CD4-positive, alpha-beta T cell (primary cell): ENCODE data around the gene CHST14. TPM values are rescaled to one million over a fixed set of nuclear protein-coding genes. Genes with fewer than 3 reads are reported as not detected.

Experiments
- ATAC-seq: fragments of 200-7000 bp; cut with Tn5 transposase; one replicate; pipeline ENCODE4 v1.10.0; 2022; ENCODE audit warnings: mild to moderate bottlenecking; ENCODE audit not compliant: poor library complexity
- CTCF ChIA-PET: fragments of 350-600 bp; sonication (Branson Sonifier 250); formaldehyde crosslinking; loops from one replicate; lab custom pipeline; 2021; ENCODE audit warnings: antibody characterized with exemption, inconsistent platforms; lab: Charles Lee
- POLR2A ChIA-PET: fragments of 350-600 bp; sonication (Branson Sonifier 250); formaldehyde crosslinking; loops from one replicate; lab custom pipeline; 2021; ENCODE audit warnings: antibody characterized with exemption, inconsistent platforms; lab: Charles Lee
- DNase-seq, 14 experiments: peaks; one replicate each; pipeline ENCODE4 v3.0.0-alpha.2; 2013 to 2020; ENCODE audit warnings: mixed read lengths in 2 of 14
- H3K27ac ChIP-seq, 2 donors: one replicate each; pipeline versions ENCODE4 v1.5.1 to v1.7.0; 2013; ENCODE audit warnings: low read length in 2 of 2, low read depth in 1 of 2, mild to moderate bottlenecking in 1 of 2
- H3K27me3 ChIP-seq, 2 experiments: 1 replicate in 1 of 2; 2 replicates in 1 of 2; pipeline versions ENCODE4 v1.6.1 to v1.7.0; 2013; ENCODE audit warnings: low read length in 2 of 2, control low read depth in 1 of 2, mild to moderate bottlenecking in 1 of 2, moderate library complexity in 1 of 2; ENCODE audit not compliant: insufficient read depth in 2 of 2, control insufficient read depth in 1 of 2
- H3K36me3 ChIP-seq: one replicate; pipeline ENCODE4 v1.6.1; 2013; ENCODE audit warnings: low read length, control low read depth; ENCODE audit not compliant: insufficient read depth
- H3K4me1 ChIP-seq: one replicate; pipeline ENCODE4 v1.6.1; 2013; ENCODE audit warnings: low read length, control low read depth; ENCODE audit not compliant: insufficient read depth
- H3K4me3 ChIP-seq: one replicate; pipeline ENCODE4 v1.5.1; 2013; ENCODE audit warnings: mild to moderate bottlenecking, low read length, moderate library complexity
- H3K9me3 ChIP-seq, 2 experiments: 1 replicate in 1 of 2; 2 replicates in 1 of 2; pipeline versions ENCODE4 v1.6.1 to v1.7.0; 2013; ENCODE audit warnings: low read length in 2 of 2, mild to moderate bottlenecking in 2 of 2, control low read depth in 1 of 2, moderate library complexity in 1 of 2; ENCODE audit not compliant: control insufficient read depth in 1 of 2, insufficient read depth in 1 of 2
- H3K27ac Mint-ChIP-seq: one replicate; pipeline ENCODE4 v1.8.0; 2020; ENCODE audit warnings: mixed read lengths
- H3K27me3 Mint-ChIP-seq: one replicate; pipeline ENCODE4 v1.8.0; 2021; ENCODE audit warnings: mixed read lengths
- H3K36me3 Mint-ChIP-seq: one replicate; pipeline ENCODE4 v1.8.0; 2021; ENCODE audit warnings: low read depth, mixed read lengths
- H3K4me1 Mint-ChIP-seq: one replicate; pipeline ENCODE4 v1.8.0; 2021; ENCODE audit warnings: low read depth, mixed read lengths
- H3K4me3 Mint-ChIP-seq: one replicate; pipeline ENCODE4 v1.8.0; 2020; ENCODE audit warnings: mild to moderate bottlenecking, mixed read lengths
- H3K9me3 Mint-ChIP-seq: one replicate; pipeline ENCODE4 v1.8.0; 2020; ENCODE audit warnings: mixed read lengths
- intact Hi-C, 2 experiments: fragments of 100-400 bp; cut with DNase I in 1 of 2; cut with micrococcal nuclease in 1 of 2; formaldehyde crosslinking; loops; one replicate each; pipeline versions ENCODE4 v1.15.1 to v1.9.0; 2023 to 2025; cut with DNase I, micrococcal nuclease
- total RNA-seq, 174 experiments: library from RNA in 2 of 174; stranded (reverse) in 2 of 174; gene quantifications; one replicate each; pipeline ENCODE4 v1.2.3 and lab custom pipeline; 2021 to 2026
- TF ChIP-seq, protein P1 (sequence below): fragments of 200-600 bp; IDR thresholded peaks from one replicate; pipeline ENCODE4 v1.8.0; 2022; ENCODE audit warnings: antibody characterized with exemption, mild to moderate bottlenecking

CHST14 gene
- total RNA-seq, 2 experiments from 2014 or later = 4.6 to 5.1 TPM

- CTCF ChIA-PET = interaction anchor here (0.8 kb wide), 1 partner anchor 47 kb away, joined by 3 read pairs; no protein-coding TSS in a partner anchor
- H3K4me1 Mint-ChIP-seq = peaks cover 26% of the 10 kb centered on the region
- peak overlapping the region; percentile 73 for H3K4me3 Mint-ChIP-seq
- H3K36me3 Mint-ChIP-seq = peaks cover 30% of the 10 kb centered on the region
- Histone ChIP-seq H3K4me1 (peaks cover 44% of the 10 kb centered on the region), H3K36me3 (peaks cover 35% of the 10 kb centered on the region), H3K27me3 (no peaks in the 10 kb centered on the region), H3K9me3 (no peaks in the 10 kb centered on the region), H3K27ac (peak overlapping the region in 1 of 2 donors; percentile 34), H3K4me3 (no peak overlapping the region)
- DNase-seq (peak in 1 of 14 experiments; percentile 19), ATAC-seq (no peak)
- TF ChIP-seq, protein P1, sequence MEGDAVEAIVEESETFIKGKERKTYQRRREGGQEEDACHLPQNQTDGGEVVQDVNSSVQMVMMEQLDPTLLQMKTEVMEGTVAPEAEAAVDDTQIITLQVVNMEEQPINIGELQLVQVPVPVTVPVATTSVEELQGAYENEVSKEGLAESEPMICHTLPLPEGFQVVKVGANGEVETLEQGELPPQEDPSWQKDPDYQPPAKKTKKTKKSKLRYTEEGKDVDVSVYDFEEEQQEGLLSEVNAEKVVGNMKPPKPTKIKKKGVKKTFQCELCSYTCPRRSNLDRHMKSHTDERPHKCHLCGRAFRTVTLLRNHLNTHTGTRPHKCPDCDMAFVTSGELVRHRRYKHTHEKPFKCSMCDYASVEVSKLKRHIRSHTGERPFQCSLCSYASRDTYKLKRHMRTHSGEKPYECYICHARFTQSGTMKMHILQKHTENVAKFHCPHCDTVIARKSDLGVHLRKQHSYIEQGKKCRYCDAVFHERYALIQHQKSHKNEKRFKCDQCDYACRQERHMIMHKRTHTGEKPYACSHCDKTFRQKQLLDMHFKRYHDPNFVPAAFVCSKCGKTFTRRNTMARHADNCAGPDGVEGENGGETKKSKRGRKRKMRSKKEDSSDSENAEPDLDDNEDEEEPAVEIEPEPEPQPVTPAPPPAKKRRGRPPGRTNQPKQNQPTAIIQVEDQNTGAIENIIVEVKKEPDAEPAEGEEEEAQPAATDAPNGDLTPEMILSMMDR = no peak
- intact Hi-C loops = loop anchor here in 1 of 2 experiments (2.0 kb wide), 1 partner anchor 26 kb away; no protein-coding TSS in a partner anchor
- peak overlapping the region; percentile 60 for H3K27ac Mint-ChIP-seq
- no peaks in the 10 kb centered on the region for H3K27me3 Mint-ChIP-seq
- POLR2A ChIA-PET = interaction anchor here (0.8 to 2.3 kb wide), 3 partner anchors 14 to 26 kb away, joined by 3 to 7 read pairs (median 3); no protein-coding TSS in a partner anchor
- H3K9me3 Mint-ChIP-seq = no peaks in the 10 kb centered on the region
These were observed 1.9 kb upstream of the CHST14 start for GRCh38 chr15:40468898-40469331.

DNA sequence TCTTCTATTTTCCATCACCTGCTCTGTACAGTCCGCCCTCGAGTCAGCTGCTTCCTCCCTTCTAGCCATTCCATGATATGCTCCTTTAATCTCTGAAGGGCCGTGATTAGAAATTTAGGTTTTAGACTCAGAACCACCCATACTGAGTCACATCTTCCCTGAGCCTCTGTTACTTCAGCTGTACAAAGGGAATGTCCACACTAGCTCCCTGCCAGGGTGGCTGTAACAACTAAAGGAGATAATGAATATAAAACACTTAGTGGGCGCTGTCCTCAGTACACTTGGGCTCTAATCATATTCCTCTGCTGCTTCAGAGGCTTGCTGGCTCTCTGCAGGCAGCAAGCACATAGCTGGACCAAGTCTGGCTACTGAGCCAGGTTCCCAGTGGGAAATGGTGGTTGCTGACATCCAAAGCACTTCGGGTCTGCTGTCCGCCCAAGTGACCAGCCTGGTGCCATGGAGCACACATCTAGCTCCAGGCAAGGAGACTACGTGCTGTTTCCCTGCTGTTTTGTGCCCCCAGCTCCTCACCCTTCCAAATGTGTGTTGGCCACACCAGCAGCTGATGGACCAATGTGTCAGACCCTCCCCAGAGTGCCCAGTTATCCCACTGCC is 901 bp upstream of the CHST14 start:
- peaks cover 25% of the 10 kb centered on the region for H3K36me3 ChIP-seq
- H3K27me3 ChIP-seq = no peaks in the 10 kb centered on the region
- peaks cover 26% of the 10 kb centered on the region for H3K4me1 Mint-ChIP-seq
- POLR2A ChIA-PET = interaction anchor here (0.6 to 2.3 kb wide), 8 partner anchors 10 to 64 kb away, joined by 3 to 7 read pairs (median 4); partner anchors contain the start of genes BAHD1 and IVD
- peak overlapping the region; percentile 73 for H3K4me3 Mint-ChIP-seq
- H3K27ac ChIP-seq = peak overlapping the region; percentile 65 to 73
- no peaks in the 10 kb centered on the region for H3K9me3 Mint-ChIP-seq
- H3K27ac Mint-ChIP-seq = peak overlapping the region; percentile 60
- peaks cover 23% of the 10 kb centered on the region for H3K36me3 Mint-ChIP-seq
- ATAC-seq (no peak), DNase-seq (peak in 1 of 14 experiments; percentile 13)
- TF ChIP-seq, protein P1 = no peak
- intact Hi-C loops = loop anchor here in 1 of 2 experiments (2.0 kb wide), 1 partner anchor 27 kb away; no protein-coding TSS in a partner anchor
- H3K9me3 ChIP-seq = no peaks in the 10 kb centered on the region
- peak overlapping the region; percentile 58 for H3K4me3 ChIP-seq
- H3K27me3 Mint-ChIP-seq = no peaks in the 10 kb centered on the region
- peaks cover 44% of the 10 kb centered on the region for H3K4me1 ChIP-seq
- CTCF ChIA-PET = interaction anchor here (1.0 to 1.7 kb wide), 2 partner anchors 20 to 37 kb away, joined by 3 to 4 read pairs; no protein-coding TSS in a partner anchor

DNA sequence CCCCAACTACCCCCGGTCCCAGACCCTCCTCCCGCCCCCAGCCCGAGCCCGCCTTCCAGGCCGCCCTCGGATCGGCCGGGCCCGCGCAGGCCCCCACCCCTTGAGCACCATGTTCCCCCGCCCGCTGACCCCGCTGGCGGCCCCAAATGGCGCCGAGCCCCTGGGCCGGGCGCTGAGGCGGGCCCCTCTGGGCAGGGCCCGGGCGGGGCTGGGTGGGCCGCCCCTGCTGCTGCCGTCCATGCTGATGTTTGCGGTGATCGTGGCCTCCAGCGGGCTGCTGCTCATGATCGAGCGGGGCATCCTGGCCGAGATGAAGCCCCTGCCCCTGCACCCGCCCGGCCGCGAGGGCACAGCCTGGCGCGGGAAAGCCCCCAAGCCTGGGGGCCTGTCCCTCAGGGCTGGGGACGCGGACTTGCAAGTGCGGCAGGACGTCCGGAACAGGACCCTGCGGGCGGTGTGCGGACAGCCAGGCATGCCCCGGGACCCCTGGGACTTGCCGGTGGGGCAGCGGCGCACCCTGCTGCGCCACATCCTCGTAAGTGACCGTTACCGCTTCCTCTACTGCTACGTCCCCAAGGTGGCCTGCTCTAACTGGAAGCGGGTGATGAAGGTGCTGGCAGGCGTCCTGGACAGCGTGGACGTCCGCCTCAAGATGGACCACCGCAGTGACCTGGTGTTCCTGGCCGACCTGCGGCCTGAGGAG is 472 bp downstream of the CHST14 start:
- peak overlapping the region; percentile 88 for H3K27ac Mint-ChIP-seq
- TF ChIP-seq, protein P1 = no peak
- Histone ChIP-seq H3K9me3 (no peaks in the 10 kb centered on the region), H3K4me3 (peak overlapping the region; percentile 83), H3K36me3 (peaks cover 11% of the 10 kb centered on the region), H3K27me3 (no peaks in the 10 kb centered on the region), H3K27ac (peak overlapping the region in 1 of 2 donors; percentile 19), H3K4me1 (peaks cover 36% of the 10 kb centered on the region)
- peaks cover 11% of the 10 kb centered on the region for H3K36me3 Mint-ChIP-seq
- ChIA-PET POLR2A (interaction anchor here (1.0 to 2.3 kb wide), 5 partner anchors 16 to 66 kb away, joined by 3 to 7 read pairs (median 4); partner anchors contain the start of gene IVD), CTCF (interaction anchor here (1.0 to 1.7 kb wide), 2 partner anchors 21 to 36 kb away, joined by 3 to 4 read pairs; no protein-coding TSS in a partner anchor)
- intact Hi-C loops = no loop called here
- H3K4me1 Mint-ChIP-seq = peaks cover 26% of the 10 kb centered on the region
- DNase-seq = peak in 5 of 14 experiments; percentile 3 to 59 (median 35)
- no peaks in the 10 kb centered on the region for H3K27me3 Mint-ChIP-seq
- peak overlapping the region; percentile 92 for H3K4me3 Mint-ChIP-seq
- no peaks in the 10 kb centered on the region for H3K9me3 Mint-ChIP-seq
- ATAC-seq = peak; percentile 38
